ENCODE data around the gene SUFU. TPM values are rescaled to one million over a fixed set of nuclear protein-coding genes. Genes with fewer than 3 reads are reported as not detected.
"Not testable (repeated sequence)": the region's sequence is repeated elsewhere in the genome, so short reads cannot be mapped to it uniquely, and the experiment has no call there.

Gene SUFU
- total RNA-seq, 1 donor from 2014 or later = 7.4 TPM

- no peak for DNase-seq
Measured at GRCh38 chr10:102652170-102652916, 148.6 kb downstream of the SUFU start.

- DNase-seq = no peak
Measured at GRCh38 chr10:102653060-102653459, 149.3 kb downstream of the SUFU start.

- DNase-seq = no peak
Measured at GRCh38 chr10:102654566-102654965, 150.8 kb downstream of the SUFU start.

- no peak for DNase-seq
Measured at GRCh38 chr10:102654969-102655368, 151.2 kb downstream of the SUFU start.

GRCh38 chr10:102656026-102656425 lies 152.3 kb downstream of the SUFU start:
- DNase-seq = no peak

GRCh38 chr10:102656791-102657371 lies 153.1 kb downstream of the SUFU start:
- no peak for DNase-seq

GRCh38 chr10:102657451-102657850 lies 153.7 kb downstream of the SUFU start:
- DNase-seq = no peak

GRCh38 chr10:102657984-102658724 lies 154.4 kb downstream of the SUFU start:
- DNase-seq = no peak

GRCh38 chr10:102658802-102659201 lies 155.0 kb downstream of the SUFU start:
- no peak for DNase-seq

- peak; percentile 87 for DNase-seq
Measured at GRCh38 chr10:102660888-102661657, 157.3 kb downstream of the SUFU start.

GRCh38 chr10:102661658-102662028 lies 157.9 kb downstream of the SUFU start:
- DNase-seq = no peak

GRCh38 chr10:102665904-102666509 lies 162.2 kb downstream of the SUFU start:
- no peak for DNase-seq

- not testable (repeated sequence) for DNase-seq
Measured at GRCh38 chr10:102667411-102667810, 163.6 kb downstream of the SUFU start.

- no peak for DNase-seq
Measured at GRCh38 chr10:102668326-102669107, 164.7 kb downstream of the SUFU start.

- no peak for DNase-seq
Measured at GRCh38 chr10:102669206-102670064, 165.7 kb downstream of the SUFU start.

GRCh38 chr10:102670065-102670670 lies 166.4 kb downstream of the SUFU start:
- no peak for DNase-seq

GRCh38 chr10:102670871-102671434 lies 167.2 kb downstream of the SUFU start:
- no peak for DNase-seq

- DNase-seq = no peak
Measured at GRCh38 chr10:102673236-102673818, 169.6 kb downstream of the SUFU start.

Measured in skin of body (tissue), 2 donors.